Esophagus squamous epithelium (tissue), 4 donors: ENCODE results near the gene ALDH9A1.

Experiments
- CTCF ChIP-seq, 6 experiments: fragments of 450-650 bp in 4 of 6; fragments of 200-600 bp in 2 of 6; sonication (generic) in 2 of 6; IDR thresholded peaks; one replicate each; pipeline ENCODE4 v1.5.1; 2016 to 2019; ENCODE audit warnings: antibody characterized with exemption in 6 of 6, mild to moderate bottlenecking in 4 of 6, moderate library complexity in 4 of 6
- POLR2A ChIP-seq, 4 donors: fragments of 450-650 bp; IDR thresholded peaks; one replicate each; pipeline ENCODE4 v1.6.1; 2017; ENCODE audit warnings: antibody characterized with exemption in 4 of 4, mild to moderate bottlenecking in 4 of 4, moderate library complexity in 3 of 4

GRCh38 chr1:165675794-165676193 is 22.6 kb downstream of the ALDH9A1 start:
- TF ChIP-seq CTCF (IDR thresholded peaks at IDR 0.05) (no peak), POLR2A (IDR thresholded peaks at IDR 0.05) (no peak)
